H1 (cell line): ENCODE data around the gene OXSR1. TPM values are rescaled to one million over a fixed set of nuclear protein-coding genes. Genes with fewer than 3 reads are reported as not detected.

ENCODE experiments used
- CTCF ChIA-PET: fragments of 300-600 bp; sonication (Branson Sonifier 250); formaldehyde crosslinking; loops from one replicate; lab custom pipeline; 2021; ENCODE audit not compliant: partially characterized antibody; lab: Charles Lee
- POLR2A ChIA-PET: fragments of 300-600 bp; sonication (Branson Sonifier 250); formaldehyde crosslinking; loops from one replicate; lab custom pipeline; 2021; ENCODE audit warnings: inconsistent platforms; ENCODE audit not compliant: partially characterized antibody; lab: Charles Lee
- DNase-seq, 2 experiments: peaks; one replicate each; pipeline versions ENCODE4 v3.0.0 to v3.0.0-alpha.2; 2010 to 2022; ENCODE audit warnings: low spot score in 2 of 2, low read depth in 1 of 2, mixed read lengths in 1 of 2
- FAIRE-seq: peaks from 2 replicates; lab custom pipeline; 2011; peaks lifted over from hg19 to GRCh38; lab: Jason Lieb, UNC
- H2AFZ ChIP-seq: 2 replicates; pipeline ENCODE4 v1.8.1; 2012; ENCODE audit warnings: low read length, inconsistent platforms
- H2AK5ac ChIP-seq: 2 replicates; pipeline ENCODE4 v1.6.1; 2013; ENCODE audit warnings: low read depth, low read length
- H2BK120ac ChIP-seq: replicated peaks from 2 replicates; pipeline ENCODE3; 2013; ENCODE audit warnings: low read depth, low read length, inconsistent platforms
- H2BK12ac ChIP-seq: 2 replicates; pipeline ENCODE4 v1.6.1; 2013; ENCODE audit warnings: low read depth, low read length
- H2BK15ac ChIP-seq: 2 replicates; pipeline ENCODE4 v1.6.1; 2013; ENCODE audit warnings: low read length
- H2BK20ac ChIP-seq: 2 replicates; pipeline ENCODE4 v1.6.1; 2013; ENCODE audit warnings: low read length
- H2BK5ac ChIP-seq: 2 replicates; pipeline ENCODE4 v1.6.1; 2013; ENCODE audit warnings: low read depth, low read length
- H3K14ac ChIP-seq: 2 replicates; pipeline ENCODE4 v1.6.1; 2013; ENCODE audit warnings: inconsistent platforms; ENCODE audit not compliant: insufficient read length
- H3K18ac ChIP-seq: 2 replicates; pipeline ENCODE4 v1.6.1; 2013; ENCODE audit warnings: low read length; ENCODE audit errors: extremely low read depth
- H3K23ac ChIP-seq: 2 replicates; pipeline ENCODE4 v1.6.1; 2013; ENCODE audit warnings: inconsistent platforms; ENCODE audit not compliant: insufficient read length
- H3K23me2 ChIP-seq: 2 replicates; pipeline ENCODE4 v1.6.1; 2013; ENCODE audit warnings: low read depth, low read length
- H3K27ac ChIP-seq: 2 replicates; pipeline ENCODE4 v1.6.1; 2011; ENCODE audit warnings: low read depth, low read length, inconsistent platforms
- H3K27me3 ChIP-seq, 4 experiments: replicated peaks in 1 of 4; 1 replicate in 1 of 4; 2 replicates in 3 of 4; pipeline versions ENCODE4 v1.6.1 to v1.8.1; 2011 to 2013; ENCODE audit warnings: low read length in 3 of 4, mild to moderate bottlenecking in 3 of 4, inconsistent platforms in 2 of 4, mixed read lengths in 2 of 4, moderate library complexity in 1 of 4; ENCODE audit not compliant: control insufficient read depth in 3 of 4, insufficient read depth in 3 of 4; ENCODE audit errors: extremely low read depth in 1 of 4
- H3K36me3 ChIP-seq, 4 experiments: 2 replicates each; pipeline versions ENCODE4 v1.6.1 to v1.8.1; 2011 to 2013; ENCODE audit warnings: mild to moderate bottlenecking in 4 of 4, low read length in 3 of 4, moderate library complexity in 2 of 4, control low read depth in 1 of 4, inconsistent platforms in 1 of 4; ENCODE audit not compliant: insufficient read depth in 4 of 4, control insufficient read depth in 2 of 4
- H3K4ac ChIP-seq: replicated peaks from 2 replicates; pipeline ENCODE3; 2013; ENCODE audit warnings: low read length, low read depth, mixed read lengths, inconsistent platforms; ENCODE audit not compliant: insufficient read length
- H3K4me1 ChIP-seq, 4 experiments: replicated peaks in 1 of 4; 1 replicate in 1 of 4; 2 replicates in 3 of 4; pipeline versions ENCODE4 v1.6.1 to v1.8.1; 2011 to 2013; ENCODE audit warnings: low read length in 3 of 4, inconsistent platforms in 2 of 4, mixed read lengths in 1 of 4; ENCODE audit not compliant: insufficient read depth in 4 of 4, control insufficient read depth in 3 of 4
- H3K4me2 ChIP-seq, 2 experiments: 2 replicates each; pipeline versions ENCODE4 v1.6.1 to v1.8.1; 2011 to 2013; ENCODE audit warnings: low read depth in 2 of 2, low read length in 2 of 2, control low read depth in 1 of 2, inconsistent platforms in 1 of 2, mild to moderate bottlenecking in 1 of 2; ENCODE audit not compliant: insufficient read depth in 1 of 2
- H3K4me3 ChIP-seq, 4 experiments: fragments of 200-600, 300-600 bp in 1 of 4; sonication (generic), shearing (Covaris generic), sonication (Bioruptor Twin) in 1 of 4; 2 replicates each; pipeline versions ENCODE4 v1.5.1 to v1.8.1; 2011 to 2016; ENCODE audit warnings: low read length in 4 of 4, low read depth in 3 of 4, control low read depth in 2 of 4, inconsistent platforms in 2 of 4, mild to moderate bottlenecking in 2 of 4, mixed read lengths in 1 of 4, moderate library complexity in 1 of 4; ENCODE audit not compliant: insufficient read depth in 2 of 4; ENCODE audit errors: extremely low read depth in 1 of 4
- H3K56ac ChIP-seq: replicated peaks from 2 replicates; pipeline ENCODE3; 2013; ENCODE audit warnings: low read depth, mild to moderate bottlenecking, mixed read lengths, low read length, inconsistent platforms; ENCODE audit not compliant: insufficient read length
- H3K79me1 ChIP-seq: 2 replicates; pipeline ENCODE4 v1.6.1; 2013; ENCODE audit warnings: low read depth, low read length, control low read depth
- H3K79me2 ChIP-seq, 2 experiments: 2 replicates each; pipeline versions ENCODE4 v1.6.1 to v1.8.1; 2012 to 2013; ENCODE audit warnings: low read length in 2 of 2, mild to moderate bottlenecking in 2 of 2, inconsistent platforms in 1 of 2; ENCODE audit not compliant: insufficient read depth in 2 of 2, control insufficient read depth in 1 of 2
- H3K9ac ChIP-seq, 4 experiments: replicated peaks in 1 of 4; 1 replicate in 1 of 4; 2 replicates in 3 of 4; pipeline versions ENCODE4 v1.6.1 to v1.8.1; 2011 to 2013; ENCODE audit warnings: low read depth in 3 of 4, low read length in 3 of 4, control low read depth in 2 of 4, mild to moderate bottlenecking in 2 of 4, moderate library complexity in 2 of 4, inconsistent platforms in 1 of 4; ENCODE audit errors: extremely low read depth in 1 of 4
- H3K9me3 ChIP-seq, 2 experiments: 2 replicates each; pipeline versions ENCODE4 v1.6.1 to v1.8.1; 2012 to 2013; ENCODE audit warnings: mild to moderate bottlenecking in 2 of 2, moderate library complexity in 2 of 2, control low read depth in 1 of 2, inconsistent platforms in 1 of 2, low read depth in 1 of 2, low read length in 1 of 2, mixed read lengths in 1 of 2; ENCODE audit not compliant: insufficient read depth in 2 of 2
- H4K20me1 ChIP-seq, 2 experiments: replicated peaks in 1 of 2; 2 replicates each; pipeline versions ENCODE3 to v1.8.1; 2011 to 2013; ENCODE audit warnings: inconsistent platforms in 2 of 2, low read length in 2 of 2, mild to moderate bottlenecking in 1 of 2; ENCODE audit not compliant: insufficient read depth in 2 of 2, control insufficient read depth in 1 of 2
- H4K5ac ChIP-seq: 2 replicates; pipeline ENCODE4 v1.6.1; 2013; ENCODE audit warnings: low read length, low read depth, mixed read lengths, inconsistent platforms; ENCODE audit not compliant: insufficient read length
- H4K8ac ChIP-seq: 2 replicates; pipeline ENCODE4 v1.8.0; 2013; ENCODE audit warnings: mild to moderate bottlenecking, moderate library complexity, low read length, inconsistent platforms; ENCODE audit not compliant: insufficient read depth; ENCODE audit errors: extremely low read depth
- H4K91ac ChIP-seq: replicated peaks from 2 replicates; pipeline ENCODE3; 2013; ENCODE audit warnings: low read length, mixed read lengths, inconsistent platforms; ENCODE audit not compliant: insufficient read length
- BACH1 ChIP-seq: IDR thresholded peaks from 2 replicates; pipeline ENCODE4 v1.6.1; 2012; ENCODE audit warnings: low read length, improper control_type of control experiment
- E2F6 ChIP-seq: IDR thresholded peaks from 2 replicates; pipeline ENCODE4 v1.6.1; 2012; ENCODE audit warnings: inconsistent platforms
- EGR1 ChIP-seq: IDR thresholded peaks from 2 replicates; pipeline ENCODE4 v1.6.1; 2011; ENCODE audit warnings: low read depth, low read length, borderline replicate concordance
- EZH2 ChIP-seq: fragments of 200-600 bp; sonication (generic); IDR thresholded peaks from 2 replicates; pipeline ENCODE4 v1.7.1; 2012; ENCODE audit warnings: low read depth, mild to moderate bottlenecking, moderate library complexity, low read length, inconsistent platforms; ENCODE audit not compliant: severe bottlenecking
- GTF2F1 ChIP-seq: IDR thresholded peaks from 2 replicates; pipeline ENCODE4 v1.6.1; 2012; ENCODE audit warnings: low read depth, low read length, improper control_type of control experiment, borderline replicate concordance
- POLR2AphosphoS5 ChIP-seq: IDR thresholded peaks from 2 replicates; pipeline ENCODE4 v1.6.1; 2011; ENCODE audit warnings: low read depth, low read length
- TAF1 ChIP-seq: IDR thresholded peaks from 2 replicates; pipeline ENCODE4 v1.6.1; 2011; ENCODE audit warnings: mild to moderate bottlenecking, low read depth, low read length
- WGBS, 2 experiments: shearing (Covaris generic) in 1 of 2; methylation state at CpG; one replicate each; pipeline versions ENCODE4 v1.1.6 to v1.1.7; 2013 to 2015; ENCODE audit warnings: low lambda C conversion rate in 2 of 2, mixed read lengths in 2 of 2, inconsistent platforms in 1 of 2, low coverage in 1 of 2, missing lambda C conversion rate in 1 of 2; ENCODE audit not compliant: insufficient replicate concordance in 2 of 2, insufficient coverage in 1 of 2, insufficient read length in 1 of 2; ENCODE audit errors: extremely low coverage in 1 of 2, missing lambda C conversion rate in 1 of 2; 5-methylcytosine and 5-hydroxymethylcytosine counted together
- polyA plus RNA-seq, 7 experiments: library from polyadenylated mRNA; depleted of rRNA in 3 of 7; stranded (reverse) in 5 of 7; unstranded in 2 of 7; fragments of >200 nt in 5 of 7; fragments of 200-250 nt in 2 of 7; gene quantifications; 1 replicate in 5 of 7; 2 replicates in 1 of 7; 4 replicates in 1 of 7; pipeline versions ENCODE4 v1.2.1 to v1.2.3, GENCODE V29; 2011 to 2013; ENCODE audit warnings: missing spikeins in 2 of 7, mixed read lengths in 2 of 7
- total RNA-seq: library from RNA; stranded (reverse); fragmentation: NEBNext Ultra II Directional; extraction: Animal tissue kit (Norgen Biotek cat#: 25700); gene quantifications from 2 replicates; pipeline ENCODE4 v1.2.1, GENCODE V29; 2021
- TF ChIP-seq, protein P1 (sequence below), 3 experiments: IDR thresholded peaks; 1 replicate in 2 of 3; 2 replicates in 1 of 3; pipeline versions ENCODE4 v1.5.1 to v1.6.1; 2011; ENCODE audit warnings: low read length in 3 of 3, mild to moderate bottlenecking in 3 of 3, inconsistent platforms in 2 of 3, low read depth in 1 of 3, moderate library complexity in 1 of 3; ENCODE audit not compliant: insufficient read depth in 1 of 3; ENCODE audit errors: control extremely low read depth in 1 of 3

Gene OXSR1
- total and polyA plus RNA-seq, 2 of the 8 experiments (the other 6 are each of a cell fraction or from before 2014, with no cell fraction given), result 25.1 to 47.0 TPM

DNA sequence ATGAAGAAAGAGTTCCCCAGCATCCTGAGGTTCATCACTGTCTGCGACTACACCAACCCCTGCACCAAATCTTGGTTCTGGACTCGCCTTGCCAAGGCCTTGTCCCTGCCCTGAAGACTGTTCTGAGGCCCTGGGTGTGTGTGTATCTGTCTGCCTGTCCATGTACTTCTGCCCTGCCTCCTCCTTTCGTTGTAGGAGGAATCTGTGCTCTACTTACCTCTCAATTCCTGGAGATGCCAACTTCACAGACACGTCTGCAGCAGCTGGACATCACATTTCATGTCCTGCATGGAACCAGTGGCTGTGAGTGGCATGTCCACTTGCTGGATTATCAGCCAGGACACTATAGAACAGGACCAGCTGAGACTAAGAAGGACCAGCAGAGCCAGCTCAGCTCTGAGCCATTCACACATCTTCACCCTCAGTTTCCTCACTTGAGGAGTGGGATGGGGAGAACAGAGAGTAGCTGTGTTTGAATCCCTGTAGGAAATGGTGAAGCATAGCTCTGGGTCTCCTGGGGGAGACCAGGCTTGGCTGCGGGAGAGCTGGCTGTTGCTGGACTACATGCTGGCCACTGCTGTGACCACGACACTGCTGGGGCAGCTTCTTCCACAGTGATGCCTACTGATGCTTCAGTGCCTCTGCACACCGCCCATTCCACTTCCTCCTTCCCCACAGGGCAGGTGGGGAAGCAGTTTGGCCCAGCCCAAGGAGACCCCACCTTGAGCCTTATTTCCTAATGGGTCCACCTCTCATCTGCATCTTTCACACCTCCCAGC, 24.0 kb upstream of the OXSR1 start:
- H3K79me2 ChIP-seq, result peaks cover 0 to 8% of the 10 kb centered on the region in 2 experiments; a peak in 1 of 4 replicates
- H3K4ac ChIP-seq, result no peak overlapping the region
- FAIRE-seq, result no peak
- no peaks in the 10 kb centered on the region for H3K79me1 ChIP-seq
- no peak overlapping the region; the same call in 1 of the 2 replicates for H2BK5ac ChIP-seq
- CTCF ChIA-PET, result interaction anchor here (1.1 to 8.1 kb wide), 7 partner anchors 10 to 381 kb away, joined by 3 to 52 read pairs (median 6); no protein-coding TSS in a partner anchor
- peaks cover 7 to 16% (median 13%) of the 10 kb centered on the region in 4 experiments for H3K4me1 ChIP-seq
- peaks cover 18% of the 10 kb centered on the region for H3K23me2 ChIP-seq
- no peak overlapping the region for H3K23ac ChIP-seq
- no peak overlapping the region for H3K9ac ChIP-seq
- H2BK15ac ChIP-seq, result no peak overlapping the region
- POLR2A ChIA-PET, result interaction anchor here (1.3 to 2.3 kb wide), 2 partner anchors 21 to 24 kb away, joined by 3 to 13 read pairs; partner anchors contain the start of gene OXSR1
- H3K9me3 ChIP-seq, result no peaks in the 10 kb centered on the region
- no peak overlapping the region for H3K27ac ChIP-seq
- peak in 1 of 2 experiments; percentile 26 for DNase-seq
- WGBS, 2 experiments, result 84% methylated on average over 7 of the region's 7 CpGs; no CpG with 5 or more reads in 1 of the 2 experiments
- no peak overlapping the region for H2AFZ ChIP-seq
- no peak overlapping the region for H3K18ac ChIP-seq
- no peak overlapping the region for H3K4me3 ChIP-seq
- H4K8ac ChIP-seq, result no peak overlapping the region; the same call in 1 of the 2 replicates
- H2BK20ac ChIP-seq, result no peak overlapping the region
- H3K4me2 ChIP-seq, result no peak overlapping the region
- peaks cover 3 to 11% (median 8%) of the 10 kb centered on the region in 4 experiments; a peak in 4 of 8 replicates for H3K36me3 ChIP-seq
- H3K27me3 ChIP-seq, result no peaks in the 10 kb centered on the region
- H2BK12ac ChIP-seq, result no peak overlapping the region
- no peak overlapping the region for H2BK120ac ChIP-seq
- H4K91ac ChIP-seq, result no peak overlapping the region
- H3K14ac ChIP-seq, result no peak overlapping the region
- H3K56ac ChIP-seq, result no peak overlapping the region
- no peak overlapping the region for H4K5ac ChIP-seq
- H4K20me1 ChIP-seq, result no peaks in the 10 kb centered on the region
- H2AK5ac ChIP-seq, result no peak overlapping the region
- TF ChIP-seq BACH1, result no peak
- TF ChIP-seq TAF1, result no peak
- TF ChIP-seq, protein P1, sequence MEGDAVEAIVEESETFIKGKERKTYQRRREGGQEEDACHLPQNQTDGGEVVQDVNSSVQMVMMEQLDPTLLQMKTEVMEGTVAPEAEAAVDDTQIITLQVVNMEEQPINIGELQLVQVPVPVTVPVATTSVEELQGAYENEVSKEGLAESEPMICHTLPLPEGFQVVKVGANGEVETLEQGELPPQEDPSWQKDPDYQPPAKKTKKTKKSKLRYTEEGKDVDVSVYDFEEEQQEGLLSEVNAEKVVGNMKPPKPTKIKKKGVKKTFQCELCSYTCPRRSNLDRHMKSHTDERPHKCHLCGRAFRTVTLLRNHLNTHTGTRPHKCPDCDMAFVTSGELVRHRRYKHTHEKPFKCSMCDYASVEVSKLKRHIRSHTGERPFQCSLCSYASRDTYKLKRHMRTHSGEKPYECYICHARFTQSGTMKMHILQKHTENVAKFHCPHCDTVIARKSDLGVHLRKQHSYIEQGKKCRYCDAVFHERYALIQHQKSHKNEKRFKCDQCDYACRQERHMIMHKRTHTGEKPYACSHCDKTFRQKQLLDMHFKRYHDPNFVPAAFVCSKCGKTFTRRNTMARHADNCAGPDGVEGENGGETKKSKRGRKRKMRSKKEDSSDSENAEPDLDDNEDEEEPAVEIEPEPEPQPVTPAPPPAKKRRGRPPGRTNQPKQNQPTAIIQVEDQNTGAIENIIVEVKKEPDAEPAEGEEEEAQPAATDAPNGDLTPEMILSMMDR (IDR thresholded peaks at IDR 0.05; ENCODE audit: control extremely low read depth in 1 of 3, insufficient read depth in 1 of 3, low read depth in 1 of 3, low read length in 3 of 3), result no peak
- TF ChIP-seq E2F6, result no peak
- no peak for TF ChIP-seq GTF2F1
- no peak for TF ChIP-seq POLR2AphosphoS5
- TF ChIP-seq EZH2, result no peak
- TF ChIP-seq EGR1, result no peak
